ENCODE results near the gene F2.

Gene F2

GRCh38 chr11:46692450-46692849 is 26.6 kb upstream of the F2 start:
- Histone ChIP-seq H3K36me3 (replicated peaks) (peaks cover 43% of the 10 kb centered on the region), H3K4me3 (ENCODE audit: low read depth, low read length) (no peak overlapping the region), H3K27ac (no peak overlapping the region), H3K27me3 (replicated peaks) (no peaks in the 10 kb centered on the region)
- no peak for TF ChIP-seq CTCF (IDR thresholded peaks at IDR 0.05; ENCODE audit: low read depth, low read length, missing control alignments)
- no peak for DNase-seq
- in situ Hi-C loops (cut with HindIII; ENCODE audit: low pct_ligation_motif_present, low sequenced_read_pairs) = no loop called here

GRCh38 chr11:46693597-46694012 is 25.4 kb upstream of the F2 start:
- Histone ChIP-seq H3K27me3 (replicated peaks) (no peaks in the 10 kb centered on the region), H3K36me3 (replicated peaks) (peaks cover 35% of the 10 kb centered on the region), H3K4me3 (ENCODE audit: low read depth, low read length) (no peak overlapping the region), H3K27ac (peak overlapping the region; percentile 17)
- no peak for DNase-seq
- in situ Hi-C loops (cut with HindIII; ENCODE audit: low pct_ligation_motif_present, low sequenced_read_pairs) = no loop called here
- TF ChIP-seq CTCF (IDR thresholded peaks at IDR 0.05; ENCODE audit: low read depth, low read length, missing control alignments) = no peak

GRCh38 chr11:46694072-46694471 is 24.9 kb upstream of the F2 start:
- no peak for TF ChIP-seq CTCF (IDR thresholded peaks at IDR 0.05; ENCODE audit: low read depth, low read length, missing control alignments)
- DNase-seq = no peak
- in situ Hi-C loops (cut with HindIII; ENCODE audit: low pct_ligation_motif_present, low sequenced_read_pairs) = no loop called here
- H3K4me3 ChIP-seq (ENCODE audit: low read depth, low read length) = no peak overlapping the region
- H3K27ac ChIP-seq = peak overlapping the region; percentile 17
- no peaks in the 10 kb centered on the region for H3K27me3 ChIP-seq (replicated peaks)
- H3K36me3 ChIP-seq (replicated peaks) = peaks cover 34% of the 10 kb centered on the region

DNA sequence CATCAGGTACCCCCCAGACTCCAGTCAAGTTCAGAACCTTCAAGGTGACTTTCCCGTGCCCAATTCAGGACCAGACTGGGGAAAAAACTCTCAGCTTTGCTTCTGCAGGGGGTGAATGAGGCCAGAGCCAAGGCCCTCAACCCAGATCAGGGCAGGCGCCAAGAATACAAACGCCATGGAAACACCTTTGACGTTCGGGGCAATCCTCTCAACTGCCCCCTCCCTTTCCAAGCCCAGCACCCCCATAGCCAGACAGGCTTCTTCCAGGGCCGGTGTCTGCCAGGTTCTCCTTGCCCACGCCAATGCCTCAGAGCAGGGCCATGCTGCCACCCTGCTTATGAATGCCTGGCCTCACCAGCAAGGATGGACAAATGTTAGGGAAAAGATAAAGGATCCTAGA is 24.4 kb upstream of the F2 start:
- no peak for TF ChIP-seq CTCF (IDR thresholded peaks at IDR 0.05; ENCODE audit: low read depth, low read length, missing control alignments)
- DNase-seq = no peak
- Histone ChIP-seq H3K27ac (no peak overlapping the region), H3K27me3 (replicated peaks) (no peaks in the 10 kb centered on the region), H3K4me3 (ENCODE audit: low read depth, low read length) (no peak overlapping the region), H3K36me3 (replicated peaks) (peaks cover 34% of the 10 kb centered on the region)
- in situ Hi-C loops (cut with HindIII; ENCODE audit: low pct_ligation_motif_present, low sequenced_read_pairs) = no loop called here

DNA sequence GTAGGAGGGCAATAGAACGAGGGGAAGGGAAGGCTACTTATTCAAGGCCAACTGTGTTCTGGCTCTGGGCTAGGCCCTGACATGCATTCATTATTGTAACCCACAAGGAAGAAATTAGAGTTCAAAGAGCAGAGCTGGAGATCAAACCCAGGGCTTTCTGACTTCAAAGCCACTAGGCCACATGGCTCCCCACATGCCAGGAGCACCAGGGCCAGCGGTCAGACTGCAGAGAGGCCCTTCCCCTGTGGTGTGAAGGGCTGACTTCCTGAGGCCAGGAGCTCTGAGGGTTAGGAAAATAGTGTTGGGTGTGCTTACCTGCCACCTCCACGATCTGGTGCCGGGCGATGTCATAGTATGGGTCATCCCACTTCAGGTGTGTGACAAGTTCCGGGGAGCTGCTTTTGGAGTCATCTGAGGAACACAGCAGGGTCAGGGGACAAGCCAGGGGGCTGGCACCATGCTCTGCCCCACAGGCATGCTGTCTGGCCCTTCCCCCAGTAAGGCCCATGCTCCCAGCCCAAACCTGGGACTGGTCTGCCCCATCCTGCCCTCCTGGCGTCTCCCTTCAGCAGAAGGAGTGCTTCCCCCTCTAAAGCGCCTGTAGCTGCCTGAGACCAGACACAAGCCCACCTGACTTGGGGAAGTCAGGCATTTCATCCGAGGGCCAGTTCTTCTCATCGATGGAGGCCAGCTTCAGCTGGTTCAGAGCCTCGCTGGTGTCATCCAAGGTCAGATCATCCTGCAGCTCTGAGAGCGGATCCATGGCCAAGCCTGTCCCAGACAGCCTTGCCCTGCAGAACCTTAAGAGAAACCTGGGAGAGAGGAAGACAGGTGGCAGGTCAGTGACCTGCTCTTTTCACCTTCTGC is 23.4 kb upstream of the F2 start:
- DNase-seq = no peak
- Histone ChIP-seq H3K36me3 (replicated peaks) (peaks cover 34% of the 10 kb centered on the region), H3K27me3 (replicated peaks) (no peaks in the 10 kb centered on the region), H3K27ac (no peak overlapping the region), H3K4me3 (ENCODE audit: low read depth, low read length) (no peak overlapping the region)
- in situ Hi-C loops (cut with HindIII; ENCODE audit: low pct_ligation_motif_present, low sequenced_read_pairs) = no loop called here
- no peak for TF ChIP-seq CTCF (IDR thresholded peaks at IDR 0.05; ENCODE audit: low read depth, low read length, missing control alignments)

DNA sequence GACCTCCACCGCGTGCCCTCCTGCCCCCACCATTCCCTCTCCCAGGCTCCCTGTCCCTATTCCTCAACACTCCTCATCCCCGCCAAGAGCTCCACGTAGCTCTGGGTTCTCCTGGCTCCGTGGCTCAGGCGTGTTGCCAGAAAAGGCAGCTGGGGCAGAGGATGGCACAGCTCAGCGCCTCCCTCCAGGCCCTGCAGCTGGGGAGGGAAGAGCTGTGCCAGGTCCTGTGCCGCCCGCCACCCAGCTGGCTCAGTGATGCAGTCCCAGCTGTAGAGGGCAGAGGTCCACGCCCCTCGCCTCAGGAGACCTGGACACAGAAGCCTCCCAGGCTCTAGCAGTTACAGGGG is 22.8 kb upstream of the F2 start:
- Histone ChIP-seq H3K36me3 (replicated peaks) (peaks cover 34% of the 10 kb centered on the region), H3K27me3 (replicated peaks) (no peaks in the 10 kb centered on the region), H3K27ac (no peak overlapping the region), H3K4me3 (ENCODE audit: low read depth, low read length) (no peak overlapping the region)
- no peak for DNase-seq
- in situ Hi-C loops (cut with HindIII; ENCODE audit: low pct_ligation_motif_present, low sequenced_read_pairs) = no loop called here
- no peak for TF ChIP-seq CTCF (IDR thresholded peaks at IDR 0.05; ENCODE audit: low read depth, low read length, missing control alignments)

Data from brain microvascular endothelial cell (primary cell).